ENCODE results near the gene ZNF248.

Gene ZNF248

DNA sequence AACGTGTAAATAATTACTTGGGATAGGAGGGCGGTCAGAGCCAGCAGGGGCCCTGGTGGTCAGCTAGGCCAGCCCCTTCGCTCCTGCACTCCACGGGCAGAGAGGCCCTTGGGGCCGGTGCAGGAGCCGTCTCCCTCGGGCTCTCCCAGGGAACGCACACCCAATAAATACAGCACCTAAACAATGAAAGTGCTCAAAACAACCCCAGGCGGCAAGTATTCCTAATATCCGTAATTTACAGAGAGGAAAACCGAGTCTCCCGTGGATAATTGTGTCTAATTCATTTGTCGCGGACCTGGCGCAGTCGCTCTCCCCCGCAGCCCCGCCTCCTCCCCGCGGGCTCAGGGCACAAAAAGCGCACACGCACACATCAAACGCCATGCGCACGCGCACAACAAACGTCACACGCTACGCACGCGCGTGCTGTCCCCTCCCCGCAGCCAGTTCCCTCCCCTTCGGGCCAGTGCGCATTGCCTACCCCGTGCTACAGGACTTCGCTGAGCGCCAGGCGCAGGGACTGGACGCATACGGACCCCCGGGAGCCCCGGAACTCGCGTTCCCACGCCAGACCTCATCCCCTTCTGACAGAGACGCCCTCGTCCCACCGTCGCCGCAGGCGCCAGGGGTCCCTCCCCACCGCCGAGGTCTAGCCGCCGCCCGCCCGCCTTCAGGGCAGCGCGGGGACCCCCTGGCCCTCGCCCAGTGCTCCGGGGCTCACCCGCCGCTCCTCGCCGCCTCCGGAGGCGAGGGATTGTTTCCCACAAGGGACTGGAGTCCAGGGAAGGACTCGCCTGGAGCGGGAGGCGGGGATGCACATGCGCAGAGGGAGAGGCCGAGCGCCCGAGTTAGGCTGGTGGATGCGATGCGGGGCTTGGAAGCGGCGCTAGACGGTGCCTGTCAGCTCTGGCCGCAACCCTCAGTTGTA, at the start of gene ZNF248:
ZNF248 (minus strand) TSS at position 324 of the 925 bp plus-strand sequence. CDS start 1,300 bp downstream, outside the sequence.
- TF ChIP-seq, protein P1, sequence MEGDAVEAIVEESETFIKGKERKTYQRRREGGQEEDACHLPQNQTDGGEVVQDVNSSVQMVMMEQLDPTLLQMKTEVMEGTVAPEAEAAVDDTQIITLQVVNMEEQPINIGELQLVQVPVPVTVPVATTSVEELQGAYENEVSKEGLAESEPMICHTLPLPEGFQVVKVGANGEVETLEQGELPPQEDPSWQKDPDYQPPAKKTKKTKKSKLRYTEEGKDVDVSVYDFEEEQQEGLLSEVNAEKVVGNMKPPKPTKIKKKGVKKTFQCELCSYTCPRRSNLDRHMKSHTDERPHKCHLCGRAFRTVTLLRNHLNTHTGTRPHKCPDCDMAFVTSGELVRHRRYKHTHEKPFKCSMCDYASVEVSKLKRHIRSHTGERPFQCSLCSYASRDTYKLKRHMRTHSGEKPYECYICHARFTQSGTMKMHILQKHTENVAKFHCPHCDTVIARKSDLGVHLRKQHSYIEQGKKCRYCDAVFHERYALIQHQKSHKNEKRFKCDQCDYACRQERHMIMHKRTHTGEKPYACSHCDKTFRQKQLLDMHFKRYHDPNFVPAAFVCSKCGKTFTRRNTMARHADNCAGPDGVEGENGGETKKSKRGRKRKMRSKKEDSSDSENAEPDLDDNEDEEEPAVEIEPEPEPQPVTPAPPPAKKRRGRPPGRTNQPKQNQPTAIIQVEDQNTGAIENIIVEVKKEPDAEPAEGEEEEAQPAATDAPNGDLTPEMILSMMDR (IDR thresholded peaks at IDR 0.05; ENCODE audit: poor library complexity, severe bottlenecking) = no peak
- Histone ChIP-seq H3K9me3 (ENCODE audit: severe bottlenecking) (no peaks in the 10 kb centered on the region), H3K4me3 (ENCODE audit: severe bottlenecking) (peak within 1 kb of the TSS; percentile 71), H3K27ac (ENCODE audit: poor library complexity, severe bottlenecking) (peak within 1 kb of the TSS; percentile 78), H3K4me1 (ENCODE audit: insufficient read depth, poor library complexity, severe bottlenecking) (peaks cover 16% of the 10 kb centered on the region), H3K36me3 (ENCODE audit: low read depth) (peaks cover 11% of the 10 kb centered on the region), H3K27me3 (ENCODE audit: insufficient read depth, poor library complexity, severe bottlenecking) (no peaks in the 10 kb centered on the region)
- DNase-seq (ENCODE audit: low spot score) (peak; percentile 95), ATAC-seq (ENCODE audit: low read depth) (peak; percentile 88)

DNA sequence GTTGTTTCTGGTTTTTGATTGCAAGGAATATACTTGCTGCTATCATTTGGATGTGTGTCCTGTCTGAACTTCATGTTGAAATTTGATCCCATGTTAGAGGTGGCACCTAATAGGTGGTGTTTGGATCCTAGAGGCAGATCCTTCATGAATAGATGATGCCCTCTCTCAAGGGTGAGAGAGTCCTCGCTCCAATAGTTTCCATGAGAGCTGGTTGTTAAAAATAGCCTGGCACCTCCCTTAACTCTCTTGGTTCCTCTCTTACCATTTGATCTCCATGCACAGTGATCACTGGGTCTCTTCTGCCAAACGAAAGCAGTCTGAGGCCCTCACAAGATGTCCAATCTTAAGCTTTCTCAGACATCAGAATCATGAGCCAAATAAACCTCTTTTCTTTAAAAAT, 49.0 kb upstream of the ZNF248 start:
- DNase-seq (ENCODE audit: low spot score) (no peak), ATAC-seq (ENCODE audit: low read depth) (no peak)
- TF ChIP-seq, protein P1 (IDR thresholded peaks at IDR 0.05; ENCODE audit: poor library complexity, severe bottlenecking) = no peak
- no peak overlapping the region for H3K27ac ChIP-seq (ENCODE audit: poor library complexity, severe bottlenecking)
- no peaks in the 10 kb centered on the region for H3K4me1 ChIP-seq (ENCODE audit: insufficient read depth, poor library complexity, severe bottlenecking)
- H3K36me3 ChIP-seq (ENCODE audit: low read depth) = no peaks in the 10 kb centered on the region
- H3K4me3 ChIP-seq (ENCODE audit: severe bottlenecking) = no peak overlapping the region
- no peaks in the 10 kb centered on the region for H3K9me3 ChIP-seq (ENCODE audit: severe bottlenecking)
- no peaks in the 10 kb centered on the region for H3K27me3 ChIP-seq (ENCODE audit: insufficient read depth, poor library complexity, severe bottlenecking)

DNA sequence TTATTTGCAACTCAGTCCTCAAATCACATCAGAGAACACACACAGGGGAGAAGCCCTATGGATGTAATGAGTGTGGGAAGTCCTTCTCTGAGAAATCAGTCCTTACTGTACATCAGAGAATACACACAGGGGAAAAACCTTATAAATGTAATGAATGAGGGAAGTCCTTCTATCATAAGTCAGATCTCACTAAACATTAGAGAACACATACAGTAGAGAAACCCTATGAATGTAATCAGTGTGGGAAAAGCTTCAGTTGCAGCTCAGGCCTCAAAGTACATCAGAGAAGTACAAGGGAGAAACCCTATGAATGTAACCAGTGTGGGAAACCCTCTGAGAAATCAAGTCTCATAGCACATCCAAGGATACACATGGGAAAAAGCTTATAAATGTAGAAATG, 39.0 kb upstream of the ZNF248 start:
- Histone ChIP-seq H3K36me3 (ENCODE audit: low read depth) (no peaks in the 10 kb centered on the region), H3K4me1 (ENCODE audit: insufficient read depth, poor library complexity, severe bottlenecking) (no peaks in the 10 kb centered on the region), H3K4me3 (ENCODE audit: severe bottlenecking) (no peak overlapping the region), H3K27me3 (ENCODE audit: insufficient read depth, poor library complexity, severe bottlenecking) (no peaks in the 10 kb centered on the region), H3K9me3 (ENCODE audit: severe bottlenecking) (peaks cover 10% of the 10 kb centered on the region), H3K27ac (ENCODE audit: poor library complexity, severe bottlenecking) (no peak overlapping the region)
- DNase-seq (ENCODE audit: low spot score) (no peak), ATAC-seq (ENCODE audit: low read depth) (no peak)
- TF ChIP-seq, protein P1 (IDR thresholded peaks at IDR 0.05; ENCODE audit: poor library complexity, severe bottlenecking) = no peak

DNA sequence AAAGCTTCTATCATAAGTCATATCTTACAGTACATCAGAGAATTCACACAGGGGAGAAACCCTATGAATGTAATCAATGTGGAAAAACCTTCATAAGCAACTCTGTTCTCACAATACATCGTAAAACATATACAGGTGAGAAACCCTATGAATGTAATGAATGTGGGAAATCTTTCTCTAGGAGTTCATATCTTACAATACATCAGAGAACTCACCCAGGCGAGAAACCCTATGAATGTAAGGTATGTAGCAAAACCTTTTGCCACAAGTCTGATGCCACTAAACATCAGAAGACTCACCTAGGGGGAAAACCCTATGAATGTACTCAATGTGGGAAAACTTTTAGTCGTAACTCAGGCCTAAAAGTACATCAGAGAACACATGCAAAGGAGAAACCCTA, 38.3 kb upstream of the ZNF248 start:
- Histone ChIP-seq H3K4me3 (ENCODE audit: severe bottlenecking) (no peak overlapping the region), H3K9me3 (ENCODE audit: severe bottlenecking) (peaks cover 10% of the 10 kb centered on the region), H3K27me3 (ENCODE audit: insufficient read depth, poor library complexity, severe bottlenecking) (no peaks in the 10 kb centered on the region), H3K27ac (ENCODE audit: poor library complexity, severe bottlenecking) (no peak overlapping the region), H3K36me3 (ENCODE audit: low read depth) (no peaks in the 10 kb centered on the region), H3K4me1 (ENCODE audit: insufficient read depth, poor library complexity, severe bottlenecking) (no peaks in the 10 kb centered on the region)
- ATAC-seq (ENCODE audit: low read depth) (no peak), DNase-seq (ENCODE audit: low spot score) (no peak)
- TF ChIP-seq, protein P1 (IDR thresholded peaks at IDR 0.05; ENCODE audit: poor library complexity, severe bottlenecking) = no peak

DNA sequence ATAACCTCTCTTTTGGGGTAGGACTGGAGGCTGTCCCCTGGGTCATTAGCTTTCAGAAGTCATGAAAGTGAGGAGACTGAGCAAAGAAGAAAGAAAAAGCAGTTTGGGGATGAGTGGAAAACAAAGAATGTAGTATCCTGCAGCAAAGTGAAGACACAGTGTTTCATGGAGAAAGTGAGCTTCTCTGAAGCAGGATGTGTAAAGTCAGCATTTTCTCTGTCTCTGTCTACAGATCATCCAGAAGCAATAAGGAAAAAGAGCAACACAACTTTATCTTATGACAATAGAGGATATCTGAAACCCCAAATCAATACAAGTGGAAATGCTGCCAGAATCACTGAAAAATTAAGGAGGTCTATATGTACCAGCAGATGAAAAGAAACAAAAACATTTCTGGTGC, 28.4 kb upstream of the ZNF248 start:
- no peaks in the 10 kb centered on the region for H3K27me3 ChIP-seq (ENCODE audit: insufficient read depth, poor library complexity, severe bottlenecking)
- TF ChIP-seq, protein P1 (IDR thresholded peaks at IDR 0.05; ENCODE audit: poor library complexity, severe bottlenecking) = no peak
- no peak overlapping the region for H3K4me3 ChIP-seq (ENCODE audit: severe bottlenecking)
- H3K27ac ChIP-seq (ENCODE audit: poor library complexity, severe bottlenecking) = no peak overlapping the region
- H3K9me3 ChIP-seq (ENCODE audit: severe bottlenecking) = no peaks in the 10 kb centered on the region
- DNase-seq (ENCODE audit: low spot score) (no peak), ATAC-seq (ENCODE audit: low read depth) (no peak)
- H3K36me3 ChIP-seq (ENCODE audit: low read depth) = no peaks in the 10 kb centered on the region
- H3K4me1 ChIP-seq (ENCODE audit: insufficient read depth, poor library complexity, severe bottlenecking) = no peaks in the 10 kb centered on the region
